AML-193 (cell line): ENCODE results near the gene GABARAPL2.
"Not testable (repeated sequence)": the region's sequence is repeated elsewhere in the genome, so short reads cannot be mapped to it uniquely, and the experiment has no call there.

Experiments used
- DNase-seq, 2 experiments: peaks; one replicate each; lab custom pipeline; 2025; lab: John Stamatoyannopoulos, UW

Gene GABARAPL2, protein sequence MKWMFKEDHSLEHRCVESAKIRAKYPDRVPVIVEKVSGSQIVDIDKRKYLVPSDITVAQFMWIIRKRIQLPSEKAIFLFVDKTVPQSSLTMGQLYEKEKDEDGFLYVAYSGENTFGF

DNA sequence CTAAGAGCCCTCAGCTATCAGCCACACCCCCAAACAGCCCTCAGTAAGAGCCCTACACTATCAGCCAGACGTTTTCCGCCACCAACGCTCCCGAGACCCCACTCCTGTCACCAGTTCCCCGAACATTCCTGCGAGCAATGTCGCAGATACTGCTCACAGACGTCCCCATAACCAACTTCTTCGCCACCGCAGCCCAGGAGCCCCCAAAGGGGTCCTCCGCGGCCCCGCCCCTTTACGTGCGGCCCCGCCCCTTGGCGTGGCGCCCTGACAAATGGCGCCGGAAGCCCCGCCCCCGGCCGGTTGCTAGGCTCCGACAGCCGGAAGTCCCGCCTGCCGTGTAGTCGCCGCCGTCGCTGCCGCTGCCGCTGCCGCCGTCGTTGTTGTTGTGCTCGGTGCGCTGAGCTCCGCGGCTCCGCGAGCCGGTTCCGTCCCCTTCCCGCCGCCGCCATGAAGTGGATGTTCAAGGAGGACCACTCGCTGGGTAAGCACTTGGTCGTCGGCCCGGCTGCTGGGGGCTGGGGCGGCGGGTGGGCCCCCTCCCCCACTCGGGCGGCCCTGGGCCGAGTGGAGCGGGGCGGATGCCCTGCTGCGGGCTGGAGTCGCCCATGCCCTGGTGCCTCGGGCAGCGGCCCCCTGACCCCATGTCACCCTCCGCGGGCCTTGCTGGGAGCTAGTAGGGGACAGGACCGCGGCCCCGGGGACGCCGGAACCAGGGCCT, at the start of gene GABARAPL2:
Gene GABARAPL2, plus strand, starts transcription at position 340 of the 718 bp plus-strand sequence. Its CDS starts 108 bp downstream, at position 448.
- DNase-seq, result peak; percentile 63 to 75

DNA sequence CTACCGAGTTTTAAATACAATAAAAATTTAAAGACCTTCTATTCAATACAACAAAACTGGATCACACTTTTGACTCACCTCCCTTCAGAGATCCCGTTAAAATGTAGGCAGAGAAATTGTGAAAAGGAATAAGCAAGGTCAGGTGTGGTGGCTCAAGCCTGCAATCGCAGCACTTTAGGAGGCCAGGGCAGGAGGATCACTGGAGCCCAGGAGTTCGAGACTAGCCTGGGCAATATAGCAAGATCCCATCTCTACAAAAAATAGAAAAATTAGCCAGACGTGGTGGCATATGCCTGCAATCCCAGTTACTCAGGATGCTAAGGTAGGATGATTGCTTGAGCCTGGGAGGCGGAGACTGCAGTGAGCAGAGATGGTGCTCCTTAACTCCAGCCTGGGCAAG, 47.0 kb upstream of the GABARAPL2 start:
- no peak for DNase-seq

DNA sequence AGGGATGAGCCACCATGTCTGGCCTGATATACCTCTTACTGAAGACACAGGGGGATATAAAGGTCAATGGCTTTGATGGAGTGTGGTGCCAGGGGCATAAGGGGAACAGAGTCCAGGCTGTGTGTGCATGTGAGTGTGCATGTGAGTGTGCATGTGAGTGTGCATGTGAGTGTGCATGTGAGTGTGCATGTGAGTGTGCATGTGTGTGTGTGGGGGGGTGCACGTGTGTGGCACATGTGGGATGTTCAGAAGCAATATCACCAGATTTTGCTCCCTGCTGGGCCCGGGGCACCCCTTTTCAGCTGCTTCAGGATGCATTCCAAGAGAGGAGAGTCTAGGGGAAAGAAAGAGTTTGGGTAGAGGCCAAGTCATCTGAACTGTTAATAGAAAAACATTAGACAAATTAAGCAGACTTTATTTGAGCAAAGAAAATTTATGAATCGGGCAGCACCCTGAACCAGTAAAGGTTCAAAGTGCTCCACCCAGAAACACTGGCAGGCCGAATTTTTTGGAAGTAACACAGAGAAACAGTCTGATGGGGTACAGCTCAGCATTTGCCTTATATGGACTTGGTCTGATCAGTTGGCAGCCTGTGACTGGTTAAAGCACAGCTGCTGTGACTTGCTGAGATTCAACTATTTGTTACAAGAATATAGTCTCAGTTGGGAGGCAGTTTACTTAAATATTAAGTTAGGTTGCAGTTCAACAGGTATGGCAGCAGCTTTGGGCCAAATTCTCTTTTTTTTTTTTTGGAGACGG, 40.0 kb upstream of the GABARAPL2 start:
- DNase-seq, result no peak

DNA sequence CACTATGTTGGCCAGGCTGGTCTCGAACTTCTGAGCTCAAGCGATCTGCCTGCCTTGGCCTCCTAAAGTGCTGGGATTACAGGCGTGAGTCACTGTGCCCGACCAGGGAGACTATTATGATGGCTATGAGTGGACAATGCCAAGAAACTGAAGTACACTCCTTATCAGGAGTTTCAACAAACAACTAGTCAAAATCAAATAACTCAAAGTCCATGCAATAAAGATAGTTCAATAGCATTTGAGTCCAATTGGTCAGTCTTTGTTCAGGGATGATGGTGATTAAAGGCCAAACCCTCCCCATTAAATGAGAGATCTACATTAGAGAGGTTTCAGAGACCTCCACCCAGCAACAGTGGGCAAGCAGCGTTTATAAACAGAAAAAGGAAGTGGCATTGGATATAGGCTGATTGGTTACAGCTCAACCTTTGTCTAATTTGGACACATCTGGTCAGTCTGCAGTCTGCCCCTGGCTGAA, 38.3 kb upstream of the GABARAPL2 start:
- DNase-seq, result no peak

DNA sequence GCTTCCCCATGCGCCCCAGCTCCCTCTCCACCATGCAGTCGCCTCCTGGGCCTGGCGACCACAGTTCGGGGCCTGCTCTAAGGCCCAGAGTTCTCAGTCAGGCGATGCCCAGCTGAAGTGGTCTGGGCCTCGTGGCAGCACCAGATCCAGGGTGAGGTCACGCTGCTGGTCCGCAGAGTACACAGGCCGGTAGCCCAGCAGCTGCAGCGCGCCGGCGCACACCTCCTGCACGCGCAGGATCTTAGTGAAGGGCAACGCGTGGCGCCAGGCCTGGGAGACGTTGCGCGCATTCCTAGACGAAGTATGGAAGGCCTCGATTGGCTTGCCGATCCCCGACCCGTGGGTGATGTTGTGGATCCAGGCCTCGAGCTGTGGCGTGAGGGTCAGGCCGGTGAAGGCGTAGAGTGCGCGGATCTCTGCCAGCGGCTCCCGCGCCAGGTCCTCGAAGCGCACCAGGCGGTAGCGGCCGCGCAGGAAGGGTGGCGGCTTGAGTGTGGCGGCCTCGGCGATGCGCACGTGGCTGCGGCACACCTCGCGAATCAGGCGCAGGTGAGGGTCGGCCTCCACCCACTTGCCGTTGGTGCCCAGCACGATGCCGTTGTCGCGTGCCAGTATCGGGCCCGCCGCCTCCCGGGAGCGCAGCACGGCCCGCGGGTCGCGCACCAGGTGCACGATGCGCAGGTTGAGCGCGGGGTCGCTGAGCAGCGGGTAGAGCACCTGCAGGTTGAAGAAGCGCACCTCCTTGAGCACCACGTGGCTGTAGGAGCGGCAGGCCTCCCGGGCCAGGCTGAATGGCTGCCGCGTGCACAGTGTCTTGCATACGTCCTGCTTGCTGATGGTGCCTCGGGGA, 36.9 kb upstream of the GABARAPL2 start:
- no peak for DNase-seq

DNA sequence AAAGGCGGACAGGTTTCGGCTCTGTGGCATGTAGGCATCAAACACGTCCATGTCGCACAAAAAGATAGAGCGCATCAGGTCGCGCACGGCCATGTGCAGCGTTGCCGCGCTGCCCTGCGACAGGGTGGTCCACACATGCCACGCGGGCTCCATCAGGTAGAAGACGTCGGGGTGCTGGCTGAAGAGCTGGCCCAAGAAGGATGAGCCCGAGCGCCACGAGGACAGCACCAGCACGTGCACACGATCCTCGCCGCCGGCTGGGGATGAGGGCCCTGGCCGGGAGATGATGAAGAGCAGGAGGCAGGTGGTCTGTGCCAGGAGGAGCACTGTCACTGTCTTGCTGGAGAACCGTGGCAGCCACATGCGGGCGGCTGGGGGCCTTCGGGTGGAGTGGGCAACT, 36.2 kb upstream of the GABARAPL2 start:
- DNase-seq, result no peak

DNA sequence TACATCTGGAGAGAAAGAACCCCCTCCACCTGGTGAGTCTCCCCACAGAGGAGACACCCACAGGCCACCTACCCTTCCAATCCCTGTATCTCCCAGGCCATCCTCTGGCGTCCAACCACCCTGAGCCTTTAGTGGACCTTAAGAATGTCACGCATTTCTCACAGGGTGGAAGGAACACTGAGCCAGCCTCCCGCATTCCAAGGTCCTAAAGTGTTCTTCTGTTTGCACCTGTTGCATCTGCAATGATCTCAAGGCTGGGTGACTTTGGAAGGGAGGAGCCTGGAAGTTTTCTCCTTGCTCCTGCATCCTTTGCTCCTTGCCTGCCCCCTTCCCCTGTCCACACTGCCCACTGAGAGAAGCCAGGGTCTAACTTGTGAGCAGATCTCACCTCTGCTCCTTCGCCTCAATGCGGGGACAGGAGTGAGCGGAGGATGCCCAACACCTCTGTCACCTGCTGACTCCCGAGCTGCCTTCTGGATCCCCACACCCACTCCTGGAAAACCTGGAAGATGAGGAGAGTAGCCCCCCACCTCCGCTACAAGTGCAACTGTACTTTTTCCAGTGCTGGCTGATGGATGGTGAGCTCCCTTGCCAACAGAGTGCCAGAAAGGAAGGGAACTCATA, 33.9 kb upstream of the GABARAPL2 start:
- no peak for DNase-seq

DNA sequence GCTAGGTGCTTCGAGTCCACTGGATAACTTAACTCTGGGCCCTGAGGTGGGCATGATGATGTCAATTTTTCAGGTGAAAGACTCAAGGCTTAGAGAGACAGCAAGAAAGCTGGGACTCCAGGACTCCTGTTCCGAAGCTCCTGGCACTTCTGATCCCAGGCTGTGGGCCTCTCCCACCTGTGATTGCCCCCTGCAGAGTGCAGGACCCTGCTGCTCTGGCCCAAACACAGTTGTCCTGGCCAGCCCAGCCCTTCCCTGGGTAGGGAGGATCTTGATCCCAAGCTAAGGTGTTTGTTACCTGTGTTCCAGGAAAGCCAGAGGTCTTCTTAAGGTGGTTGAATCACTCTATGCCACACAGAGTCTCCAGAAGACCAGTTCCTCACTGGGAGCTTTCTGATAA, 33.4 kb upstream of the GABARAPL2 start:
- DNase-seq, result no peak

DNA sequence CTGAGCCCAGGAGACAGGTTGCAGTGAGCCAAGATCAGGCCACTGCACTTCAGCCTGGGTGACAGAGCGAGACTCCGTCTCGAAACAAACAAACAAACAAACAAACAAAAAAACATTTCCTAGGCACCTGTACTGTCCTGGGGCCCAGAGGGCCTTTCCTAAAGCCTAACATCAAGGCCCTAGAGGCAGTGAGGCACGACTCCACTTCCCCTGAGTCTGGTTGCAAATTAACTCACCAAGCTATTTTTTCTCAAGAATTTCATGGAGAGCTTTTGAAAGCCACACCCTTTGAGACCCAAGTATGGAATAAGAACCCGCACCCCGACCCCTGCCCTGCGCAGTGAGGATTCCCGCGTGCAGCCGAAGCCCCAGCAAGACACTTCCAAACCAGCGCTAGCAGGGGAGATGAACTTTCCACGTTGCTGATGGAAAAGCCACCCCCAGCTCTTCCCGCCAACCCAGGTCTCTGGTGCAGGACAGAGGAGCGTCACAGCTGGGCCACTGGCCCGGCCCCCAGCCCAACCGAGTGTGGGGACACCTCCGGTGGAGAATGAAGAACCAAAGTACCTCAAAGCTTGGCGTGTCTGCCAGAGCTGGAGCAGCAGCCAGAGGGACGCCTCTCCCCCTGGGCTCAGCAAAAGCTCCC, 31.5 kb upstream of the GABARAPL2 start:
- DNase-seq, result no peak

DNA sequence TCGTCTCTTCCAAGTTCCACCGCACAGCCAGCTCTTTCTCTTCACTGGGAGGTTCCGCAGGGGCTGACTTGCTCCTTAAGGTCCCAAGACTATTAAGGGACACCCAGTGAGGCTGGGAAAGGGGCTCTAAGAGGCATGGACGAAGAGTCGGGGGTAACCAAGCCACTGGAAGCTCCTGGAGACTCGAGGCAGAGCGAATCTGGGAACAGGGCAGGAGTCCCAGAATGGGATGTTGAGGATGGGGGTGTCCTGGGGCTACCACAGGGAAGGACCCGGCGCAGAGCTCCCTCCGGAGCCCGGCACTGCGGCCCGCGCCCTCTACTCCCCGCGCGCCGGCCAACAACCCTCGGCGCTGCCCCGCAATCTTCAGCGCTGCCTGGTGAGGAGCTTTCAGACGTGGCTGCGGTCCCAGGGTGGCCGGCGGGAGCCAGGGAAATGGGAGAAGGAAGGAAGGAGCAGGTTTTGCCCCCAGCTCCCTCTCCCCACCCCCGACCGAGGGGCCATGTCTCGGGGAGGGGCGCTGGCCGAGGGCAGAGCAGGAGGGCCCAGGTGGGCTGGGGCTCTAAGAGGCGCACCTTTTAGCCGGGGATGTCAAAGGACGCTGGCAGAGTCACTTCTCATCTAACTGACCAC, 30.9 kb upstream of the GABARAPL2 start:
- DNase-seq, result no peak

DNA sequence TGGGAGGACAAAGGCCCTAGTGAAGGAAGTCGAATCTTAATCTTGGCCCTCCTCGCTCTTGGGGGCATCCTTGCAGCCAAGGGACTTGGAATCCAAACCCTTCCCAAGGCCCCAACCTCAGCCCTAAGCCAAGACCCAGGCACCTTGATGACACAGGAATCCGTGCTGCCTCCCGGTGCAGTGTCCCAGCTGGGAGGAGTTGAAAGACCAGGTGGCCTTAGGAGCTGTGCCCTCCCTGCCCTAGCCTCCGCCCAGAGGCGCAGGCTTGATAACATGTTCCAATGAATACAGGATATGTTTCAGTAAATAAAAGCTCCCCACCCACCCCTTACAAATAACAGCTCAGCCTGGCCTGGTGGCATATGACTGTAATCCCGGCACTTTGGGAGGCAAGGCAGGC, 30.3 kb upstream of the GABARAPL2 start, which contains the start of gene CHST5:
Gene CHST5, minus strand, starts transcription at position 208 of the 400 bp plus-strand sequence. CDS start 5,724 bp downstream, outside the sequence.
- no peak for DNase-seq

DNA sequence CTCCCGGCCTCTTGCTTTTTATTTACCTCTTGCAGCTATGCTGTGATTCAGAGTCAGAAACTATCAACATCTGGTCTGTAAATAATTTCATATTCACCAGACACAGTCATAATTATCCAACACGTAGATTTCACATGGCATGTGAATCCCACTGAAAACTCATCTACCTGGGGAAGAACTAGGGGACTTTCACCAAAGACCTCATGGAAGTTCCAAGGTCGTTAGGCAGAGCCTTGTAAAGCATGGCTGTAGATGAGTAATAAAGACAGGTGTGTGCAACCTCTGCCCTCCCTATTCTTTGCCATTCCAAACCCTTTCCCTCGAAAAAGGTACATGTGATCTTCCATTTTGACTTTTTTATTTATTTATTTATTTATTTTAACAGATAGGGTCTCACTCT, 28.4 kb upstream of the GABARAPL2 start:
- no peak for DNase-seq

DNA sequence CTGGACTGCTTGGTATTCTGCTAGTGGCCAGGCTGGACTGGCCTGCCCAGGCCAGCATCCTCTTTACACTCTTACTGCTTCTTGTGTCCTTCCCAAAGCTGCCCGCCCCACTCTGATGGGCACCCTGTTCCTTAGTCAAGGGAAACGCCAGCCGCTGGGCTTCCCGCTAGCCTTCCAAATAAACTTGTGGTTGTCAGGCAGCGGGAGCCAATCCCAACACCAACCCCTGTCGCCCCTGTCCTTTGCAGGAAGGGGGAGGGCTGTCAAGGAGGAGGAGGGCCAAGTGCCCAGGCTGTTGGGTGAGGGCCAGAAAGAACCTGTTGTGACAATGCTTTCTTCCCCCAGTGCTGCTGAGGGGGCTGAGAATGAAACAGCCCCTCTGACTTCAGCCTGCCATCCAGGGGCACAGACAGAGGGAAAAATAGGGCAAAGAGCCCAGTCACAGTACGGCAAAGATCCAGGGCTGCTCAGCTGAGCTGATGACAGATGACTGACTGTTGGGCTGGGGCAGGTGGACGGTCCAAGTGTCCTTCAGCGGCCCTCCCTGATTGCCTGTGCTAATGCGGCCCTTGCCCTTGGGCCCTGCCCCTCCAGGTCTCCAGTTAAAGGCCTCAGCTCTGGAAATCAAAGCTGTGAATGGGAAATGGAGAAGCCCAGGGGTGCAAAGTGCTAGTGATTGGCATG, 27.2 kb upstream of the GABARAPL2 start:
- DNase-seq, result not testable (repeated sequence)

DNA sequence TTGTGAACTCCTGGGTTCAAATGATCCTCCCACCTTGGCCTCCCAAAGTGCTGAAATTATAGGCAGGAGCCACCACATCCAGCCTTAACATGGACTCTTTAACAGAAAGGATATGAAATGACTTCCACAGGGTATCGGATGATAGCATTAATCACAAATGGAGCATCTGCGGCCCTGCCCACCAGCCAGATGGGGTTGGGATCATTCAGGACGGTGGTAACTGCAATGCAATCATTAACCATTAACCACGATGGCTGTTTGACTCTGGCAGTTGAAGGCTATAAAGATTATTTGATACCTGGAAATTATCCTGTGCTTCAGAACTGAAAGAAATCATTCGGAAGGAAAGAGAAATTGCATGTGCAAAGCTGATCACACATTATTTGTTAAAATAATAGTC, 24.9 kb upstream of the GABARAPL2 start:
- DNase-seq, result no peak

DNA sequence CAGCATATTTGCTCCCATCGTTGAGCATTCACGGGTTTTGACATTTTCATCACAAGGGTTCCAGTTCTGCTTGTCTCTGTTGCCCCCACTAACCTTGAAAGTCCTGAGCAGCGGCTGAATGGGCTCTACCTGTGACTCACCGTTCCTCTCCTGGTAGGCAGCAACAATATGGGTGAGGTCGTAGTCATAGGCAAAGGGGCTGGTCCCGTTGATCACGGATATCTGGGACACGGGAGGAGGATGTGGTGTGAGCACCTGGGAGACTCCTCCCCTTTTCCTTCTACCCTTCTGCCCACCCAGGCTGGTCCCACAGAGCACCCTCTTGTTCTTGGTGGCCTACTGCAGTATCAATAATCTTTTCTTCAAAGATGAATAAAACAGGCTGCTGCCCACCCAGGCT, 23.7 kb upstream of the GABARAPL2 start:
- not testable (repeated sequence) for DNase-seq

DNA sequence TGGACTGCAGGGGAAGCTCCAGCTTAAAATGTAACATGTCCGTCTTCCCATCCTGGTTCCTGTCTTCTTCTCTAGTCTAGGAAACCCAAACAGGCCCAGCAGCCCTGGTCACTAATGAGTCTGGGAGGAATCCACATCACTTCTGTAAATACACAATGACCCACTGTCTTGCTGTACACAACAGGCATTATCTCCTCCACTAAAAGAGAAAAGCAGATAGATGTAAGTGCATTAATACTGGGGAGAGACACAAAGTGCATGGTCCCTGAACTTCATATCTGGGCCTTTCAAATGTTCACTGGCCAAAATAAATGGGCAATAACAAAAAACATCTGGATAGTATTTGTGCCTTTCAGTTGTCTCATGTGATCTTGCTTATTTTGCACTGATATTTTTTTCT, 20.3 kb upstream of the GABARAPL2 start:
- not testable (repeated sequence) for DNase-seq

DNA sequence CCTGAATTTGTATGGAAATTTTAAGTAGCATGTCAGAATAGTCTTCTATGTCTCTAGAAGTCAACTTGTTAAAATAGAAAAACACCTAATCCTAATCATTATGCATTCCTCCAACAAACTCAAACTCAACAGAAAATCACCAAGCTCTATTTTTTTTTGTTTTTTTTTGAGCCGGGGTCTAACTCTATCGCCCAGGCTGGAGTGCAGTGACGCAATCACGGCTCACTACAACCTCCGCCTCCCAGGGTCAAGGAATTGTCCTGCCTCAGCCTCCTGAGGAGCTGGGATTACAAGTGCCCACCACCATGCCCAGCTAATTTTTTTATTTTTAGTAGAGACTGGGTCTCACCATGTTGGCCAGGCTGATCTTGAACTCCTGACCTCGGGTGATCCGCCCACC, 19.9 kb upstream of the GABARAPL2 start:
- no peak for DNase-seq

DNA sequence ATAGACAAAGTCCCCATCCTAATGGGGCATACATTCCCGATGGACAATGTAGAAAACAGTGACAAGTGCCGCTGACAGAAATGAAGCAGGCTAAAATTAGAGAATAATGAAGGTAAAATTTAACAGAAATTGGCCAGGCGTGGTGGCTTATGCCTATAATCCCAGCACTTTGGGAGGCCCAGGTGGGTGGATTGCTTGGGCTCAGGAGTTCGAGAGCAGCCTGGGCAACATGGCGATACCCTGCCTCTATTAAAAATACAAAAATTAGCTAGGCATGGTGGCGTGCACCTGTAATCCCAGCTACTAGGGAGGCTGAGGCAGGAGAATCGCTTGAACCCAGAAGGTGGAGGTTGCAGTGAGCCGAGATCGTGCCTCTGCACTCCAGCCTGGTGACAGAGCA, 17.7 kb upstream of the GABARAPL2 start:
- DNase-seq, result not testable (repeated sequence)

DNA sequence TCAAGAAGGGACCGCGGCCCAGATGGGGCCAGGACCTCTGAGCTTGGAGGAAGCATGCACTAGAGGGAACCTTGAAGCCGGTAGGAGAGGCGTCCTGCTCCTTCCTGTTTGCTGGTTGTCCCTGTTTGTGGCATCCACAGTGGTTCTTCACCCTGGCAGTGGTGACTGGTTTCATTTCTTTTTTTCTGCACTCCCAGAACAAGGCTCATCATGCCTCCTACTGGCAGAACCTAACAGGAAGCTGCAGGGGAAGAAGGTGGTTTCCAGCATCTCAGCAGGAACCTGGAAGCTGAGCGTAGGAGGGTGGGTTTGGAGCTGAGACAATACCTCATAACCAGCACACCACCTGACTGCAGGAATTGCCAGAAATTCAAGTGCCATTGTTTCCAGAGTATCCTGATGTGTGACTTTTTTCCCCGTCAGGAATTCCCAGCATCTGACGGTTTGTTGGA, 15.9 kb upstream of the GABARAPL2 start:
- peak; percentile 44 to 51 for DNase-seq

DNA sequence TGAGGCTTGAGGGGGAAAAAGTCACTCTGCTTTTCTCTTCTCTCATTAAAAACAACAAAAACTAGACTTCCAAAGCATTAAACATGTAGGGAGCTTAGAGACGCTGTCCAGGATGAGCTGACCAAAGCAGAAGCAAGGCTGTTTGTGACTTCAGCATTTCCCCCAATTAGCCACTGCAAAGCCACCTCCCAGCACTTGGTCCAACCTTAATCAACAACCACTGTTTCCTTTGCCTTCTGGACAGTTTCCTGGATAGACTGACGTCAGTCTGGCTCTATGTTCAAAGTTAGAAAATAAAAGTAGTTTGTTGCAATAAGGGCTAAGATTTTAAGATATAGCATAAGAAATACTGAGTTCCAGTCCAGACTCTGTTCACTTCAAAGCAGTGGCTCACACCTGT, 13.2 kb upstream of the GABARAPL2 start:
- no peak for DNase-seq
